Measurements from ENCODE around the gene MS4A2.

DNA sequence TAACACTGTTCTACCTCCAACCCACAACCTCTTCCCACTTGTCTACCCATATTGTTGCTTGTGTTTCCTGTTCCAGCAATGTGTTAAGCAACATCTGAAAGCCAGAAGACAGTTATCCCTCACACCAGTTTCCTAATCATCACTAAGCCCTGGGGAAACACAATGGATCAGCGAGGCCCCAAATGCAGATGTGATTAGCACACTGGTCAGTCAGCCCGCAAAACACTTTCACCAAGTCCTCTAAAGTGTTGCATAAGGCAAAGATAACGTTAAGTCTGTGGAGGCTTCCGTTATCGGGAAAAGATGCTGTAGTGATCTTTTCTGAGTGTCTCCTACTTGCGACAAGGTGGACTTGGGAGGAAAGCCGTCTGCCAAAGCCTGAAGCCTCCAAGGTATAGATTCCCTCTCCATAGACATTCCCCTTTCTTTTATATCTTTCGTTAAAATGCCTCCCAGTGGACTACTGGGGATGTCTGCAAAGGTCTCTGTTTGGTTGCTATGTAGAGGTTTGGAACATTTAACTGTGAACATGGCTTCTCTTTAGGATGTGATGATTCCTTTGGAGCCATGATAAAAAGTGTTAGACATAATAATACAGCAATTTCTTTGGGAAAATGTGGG is 32.0 kb upstream of the MS4A2 start, which contains the start of gene MS4A3:
- TF ChIP-seq POLR2AphosphoS5 (IDR thresholded peaks at IDR 0.05) (no peak), EP300 (IDR thresholded peaks at IDR 0.05) (no peak)
- TF ChIP-seq, protein P1, sequence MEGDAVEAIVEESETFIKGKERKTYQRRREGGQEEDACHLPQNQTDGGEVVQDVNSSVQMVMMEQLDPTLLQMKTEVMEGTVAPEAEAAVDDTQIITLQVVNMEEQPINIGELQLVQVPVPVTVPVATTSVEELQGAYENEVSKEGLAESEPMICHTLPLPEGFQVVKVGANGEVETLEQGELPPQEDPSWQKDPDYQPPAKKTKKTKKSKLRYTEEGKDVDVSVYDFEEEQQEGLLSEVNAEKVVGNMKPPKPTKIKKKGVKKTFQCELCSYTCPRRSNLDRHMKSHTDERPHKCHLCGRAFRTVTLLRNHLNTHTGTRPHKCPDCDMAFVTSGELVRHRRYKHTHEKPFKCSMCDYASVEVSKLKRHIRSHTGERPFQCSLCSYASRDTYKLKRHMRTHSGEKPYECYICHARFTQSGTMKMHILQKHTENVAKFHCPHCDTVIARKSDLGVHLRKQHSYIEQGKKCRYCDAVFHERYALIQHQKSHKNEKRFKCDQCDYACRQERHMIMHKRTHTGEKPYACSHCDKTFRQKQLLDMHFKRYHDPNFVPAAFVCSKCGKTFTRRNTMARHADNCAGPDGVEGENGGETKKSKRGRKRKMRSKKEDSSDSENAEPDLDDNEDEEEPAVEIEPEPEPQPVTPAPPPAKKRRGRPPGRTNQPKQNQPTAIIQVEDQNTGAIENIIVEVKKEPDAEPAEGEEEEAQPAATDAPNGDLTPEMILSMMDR (IDR thresholded peaks at IDR 0.05) = no peak
